ENCODE measurements around the gene MYO18A. TPM values are rescaled to one million over a fixed set of nuclear protein-coding genes. Genes with fewer than 3 reads are reported as not detected.

MYO18A gene
- total RNA-seq, 2 donors from 2014 or later, result 34.6 to 80.5 TPM

GRCh38 chr17:29073045-29073444, 107.2 kb downstream of the MYO18A start:
- DNase-seq (ENCODE audit: low spot score), result no peak
- no peak overlapping the region for H3K27ac ChIP-seq
- 88% methylated on average over 1 of the region's 2 CpGs for WGBS
- intact Hi-C loops (cut with DNase I), result no loop called here
- no peaks in the 10 kb centered on the region for H3K9me3 ChIP-seq
- H3K4me1 ChIP-seq (replicated peaks), result no peaks in the 10 kb centered on the region
- H3K36me3 ChIP-seq, result no peaks in the 10 kb centered on the region
- TF ChIP-seq POLR2A (IDR thresholded peaks at IDR 0.05), result no peak
- TF ChIP-seq CTCF (IDR thresholded peaks at IDR 0.05), result no peak
- no peak for TF ChIP-seq POLR2AphosphoS5 (IDR thresholded peaks at IDR 0.05)
- H3K27me3 ChIP-seq (replicated peaks; ENCODE audit: insufficient read depth), result no peaks in the 10 kb centered on the region
- no peak overlapping the region for H3K4me3 ChIP-seq

GRCh38 chr17:29071303-29071702, 108.9 kb downstream of the MYO18A start:
- DNase-seq (ENCODE audit: low spot score), result no peak
- intact Hi-C loops (cut with DNase I), result no loop called here
- TF ChIP-seq POLR2AphosphoS5 (IDR thresholded peaks at IDR 0.05) (no peak), CTCF (IDR thresholded peaks at IDR 0.05) (no peak), POLR2A (IDR thresholded peaks at IDR 0.05) (no peak)
- H3K4me1 ChIP-seq (replicated peaks), result no peaks in the 10 kb centered on the region
- no peak overlapping the region for H3K27ac ChIP-seq
- no peaks in the 10 kb centered on the region for H3K9me3 ChIP-seq
- H3K4me3 ChIP-seq, result no peak overlapping the region
- 95% methylated on average over 1 of the region's 1 CpG for WGBS
- no peaks in the 10 kb centered on the region for H3K27me3 ChIP-seq (replicated peaks; ENCODE audit: insufficient read depth)
- no peaks in the 10 kb centered on the region for H3K36me3 ChIP-seq

GRCh38 chr17:29070781-29071180, 109.4 kb downstream of the MYO18A start:
- Histone ChIP-seq H3K4me3 (no peak overlapping the region), H3K36me3 (no peaks in the 10 kb centered on the region), H3K27ac (no peak overlapping the region), H3K27me3 (replicated peaks; ENCODE audit: insufficient read depth) (no peaks in the 10 kb centered on the region), H3K4me1 (replicated peaks) (no peaks in the 10 kb centered on the region), H3K9me3 (no peaks in the 10 kb centered on the region)
- DNase-seq (ENCODE audit: low spot score), result no peak
- WGBS, result 79% methylated on average over 9 of the region's 9 CpGs
- intact Hi-C loops (cut with DNase I), result no loop called here
- TF ChIP-seq POLR2AphosphoS5 (IDR thresholded peaks at IDR 0.05) (no peak), CTCF (IDR thresholded peaks at IDR 0.05) (no peak)

- 48% methylated on average over 10 of the region's 10 CpGs for WGBS
- Histone ChIP-seq H3K27ac (no peak overlapping the region), H3K36me3 (no peaks in the 10 kb centered on the region), H3K4me1 (replicated peaks) (no peaks in the 10 kb centered on the region), H3K4me3 (no peak overlapping the region), H3K9me3 (no peaks in the 10 kb centered on the region), H3K27me3 (replicated peaks; ENCODE audit: insufficient read depth) (no peaks in the 10 kb centered on the region)
- TF ChIP-seq POLR2A (IDR thresholded peaks at IDR 0.05), result no peak
- no peak for TF ChIP-seq POLR2AphosphoS5 (IDR thresholded peaks at IDR 0.05)
- no peak for TF ChIP-seq CTCF (IDR thresholded peaks at IDR 0.05)
- intact Hi-C loops (cut with DNase I), result no loop called here
- no peak for DNase-seq (ENCODE audit: low spot score)
Observed at GRCh38 chr17:29070308-29070707, 109.9 kb downstream of the MYO18A start.

DNA sequence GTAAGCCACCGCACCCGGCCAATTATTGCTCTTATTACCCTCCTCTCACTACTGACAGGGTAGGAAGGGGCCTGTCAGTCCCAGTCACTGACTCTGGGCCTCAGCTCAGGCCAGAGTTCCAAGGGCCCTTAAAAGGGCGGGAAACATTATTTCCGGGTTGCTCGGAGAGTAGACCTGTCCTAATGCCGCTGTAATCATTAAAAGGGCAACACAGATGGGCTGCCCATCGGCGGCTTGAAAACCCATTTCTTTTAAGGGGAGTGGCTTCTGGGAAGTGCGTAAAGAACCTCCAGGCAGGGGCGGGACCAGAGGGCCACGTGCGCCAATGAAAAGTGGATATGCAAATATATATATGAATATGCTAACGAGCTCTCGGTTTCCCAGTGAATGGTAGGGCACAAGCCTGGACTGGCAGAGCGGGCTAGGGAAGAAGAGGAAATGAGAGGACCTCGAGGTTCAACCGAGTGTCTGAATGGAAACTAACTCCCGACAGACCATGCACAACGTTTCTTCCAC, 110.6 kb downstream of the MYO18A start:
- Histone ChIP-seq H3K27ac (no peak overlapping the region), H3K4me1 (replicated peaks) (no peaks in the 10 kb centered on the region), H3K36me3 (no peaks in the 10 kb centered on the region), H3K27me3 (replicated peaks; ENCODE audit: insufficient read depth) (no peaks in the 10 kb centered on the region), H3K4me3 (no peak overlapping the region), H3K9me3 (no peaks in the 10 kb centered on the region)
- 50% methylated on average over 19 of the region's 19 CpGs for WGBS
- DNase-seq (ENCODE audit: low spot score), result no peak
- intact Hi-C loops (cut with DNase I), result no loop called here
- no peak for TF ChIP-seq POLR2AphosphoS5 (IDR thresholded peaks at IDR 0.05)
- no peak for TF ChIP-seq POLR2A (IDR thresholded peaks at IDR 0.05)
- no peak for TF ChIP-seq CTCF (IDR thresholded peaks at IDR 0.05)

All from prostate gland (tissue), 2 donors.